GM12878 (cell line): ENCODE measurements around the gene TEF. TPM values are rescaled to one million over a fixed set of nuclear protein-coding genes. Genes with fewer than 3 reads are reported as not detected.

ENCODE experiments used
- ATAC-seq: fragments of 200-7000 bp; cut with Tn5 transposase; 3 replicates; pipeline ENCODE4 v1.9.1; 2020; ENCODE audit warnings: mild to moderate bottlenecking, moderate library complexity
- BruUV-seq: library from RNA; stranded (reverse); fragments of 400-500 nt; replicated peaks from 2 replicates; lab custom pipeline; 2021; lab: Mats Ljungman, UMichigan
- CTCF ChIA-PET: fragments of 300-600 bp; sonication (Branson Sonifier 250); formaldehyde crosslinking; extraction: SDS; loops from one replicate; lab custom pipeline; 2021; ENCODE audit warnings: inconsistent platforms; lab: Yijun Ruan, JAX
- POLR2A ChIA-PET: fragments of 350-600 bp; formaldehyde crosslinking; extraction: SDS; loops from one replicate; lab custom pipeline; 2021; ENCODE audit warnings: inconsistent platforms; lab: Charles Lee
- RAD21 ChIA-PET: fragments of 300-600 bp; sonication (Branson Sonifier 250); formaldehyde crosslinking; loops from one replicate; lab custom pipeline; 2023; ENCODE audit warnings: antibody characterized with exemption; ENCODE audit not compliant: unreplicated experiment; lab: Charles Lee
- SMC1A ChIA-PET: fragments of 300-600 bp; sonication (Branson Sonifier 250); formaldehyde crosslinking; loops from one replicate; lab custom pipeline; 2023; ENCODE audit not compliant: unreplicated experiment, uncharacterized antibody; lab: Charles Lee
- DNase-seq: peaks from one replicate; pipeline ENCODE4 v3.0.0-alpha.2; 2011; ENCODE audit warnings: low read depth, low spot score
- FAIRE-seq: peaks from 3 replicates; lab custom pipeline; 2011; peaks lifted over from hg19 to GRCh38; lab: Jason Lieb, UNC
- H2AFZ ChIP-seq: 2 replicates; pipeline ENCODE4 v1.6.0; 2011; ENCODE audit warnings: low read depth, low read length, control low read depth; ENCODE audit not compliant: control insufficient read depth
- H3K27ac ChIP-seq: 2 replicates; pipeline ENCODE4 v1.5.1; 2011; ENCODE audit warnings: control low read depth; ENCODE audit not compliant: control insufficient read depth, insufficient read depth
- H3K27me3 ChIP-seq, 2 experiments: replicated peaks in 1 of 2; 2 replicates each; pipeline versions ENCODE4 v1.6.0 to v1.6.1; 2011; ENCODE audit warnings: low read length in 1 of 2; ENCODE audit not compliant: control insufficient read depth in 2 of 2, insufficient read depth in 2 of 2
- H3K36me3 ChIP-seq, 2 experiments: 2 replicates each; pipeline ENCODE4 v1.5.1; 2011; ENCODE audit warnings: low read length in 1 of 2; ENCODE audit not compliant: control insufficient read depth in 2 of 2, insufficient read depth in 2 of 2
- H3K4me1 ChIP-seq: 2 replicates; pipeline ENCODE4 v1.6.1; 2011; ENCODE audit warnings: mild to moderate bottlenecking, low read length, moderate library complexity, mixed read lengths; ENCODE audit not compliant: control insufficient read depth, insufficient read depth
- H3K4me2 ChIP-seq: 2 replicates; pipeline ENCODE4 v1.6.0; 2011; ENCODE audit warnings: control low read depth; ENCODE audit not compliant: control insufficient read depth, insufficient read depth
- H3K4me3 ChIP-seq: fragments of 200-600 bp; sonication (generic); 2 replicates; pipeline ENCODE4 v1.5.1; 2016
- H3K79me2 ChIP-seq: 2 replicates; pipeline ENCODE4 v1.6.0; 2011; ENCODE audit warnings: low read length; ENCODE audit not compliant: control insufficient read depth, insufficient read depth
- H3K9ac ChIP-seq: 2 replicates; pipeline ENCODE4 v1.8.0; 2011; ENCODE audit warnings: low read length, control low read depth, mixed read lengths; ENCODE audit not compliant: control insufficient read depth, insufficient read depth
- H3K9me3 ChIP-seq: replicated peaks from 3 replicates; pipeline ENCODE4 v1.5.1; 2011; ENCODE audit warnings: mild to moderate bottlenecking, low read length; ENCODE audit not compliant: control insufficient read depth, insufficient read depth
- H4K20me1 ChIP-seq: 2 replicates; pipeline ENCODE4 v1.6.0; 2011; ENCODE audit not compliant: control insufficient read depth, insufficient read depth
- CBX3 ChIP-seq: fragments of 200-600 bp; sonication (generic); IDR thresholded peaks from 2 replicates; pipeline ENCODE4 v1.6.1; 2016; ENCODE audit warnings: low read depth, borderline replicate concordance
- PML ChIP-seq: IDR thresholded peaks from 2 replicates; pipeline ENCODE4 v1.6.1; 2012; ENCODE audit warnings: low read length, inconsistent platforms
- RB1 ChIP-seq: fragments of 450-650 bp; formaldehyde crosslinking; IDR thresholded peaks from 2 replicates; pipeline ENCODE4 v1.6.1; 2017; ENCODE audit warnings: mild to moderate bottlenecking, borderline replicate concordance
- ZNF207 ChIP-seq: fragments of 450-650 bp; IDR thresholded peaks from 2 replicates; pipeline ENCODE4 v1.6.1; 2014; ENCODE audit warnings: antibody characterized with exemption, mild to moderate bottlenecking, borderline replicate concordance
- WGBS: methylation state at CpG from one replicate; pipeline ENCODE4 v1.1.6; 2016; ENCODE audit warnings: low lambda C conversion rate; ENCODE audit not compliant: insufficient replicate concordance, insufficient coverage; ENCODE audit errors: missing lambda C conversion rate; 5-methylcytosine and 5-hydroxymethylcytosine counted together
- in situ Hi-C: fragments of 300-500 bp; cut with MboI; formaldehyde crosslinking; loops from 9 replicates; pipeline ENCODE4 v1.14.3; 2018; ENCODE audit warnings: mixed read lengths
- intact Hi-C: fragments of 100-400 bp; cut with micrococcal nuclease; formaldehyde crosslinking; loops from one replicate; pipeline ENCODE4 v1.14.2; 2022; ENCODE audit not compliant: unreplicated experiment
- polyA plus RNA-seq, 11 experiments: library from polyadenylated mRNA; depleted of rRNA in 4 of 11; unstranded in 6 of 11; stranded (reverse) in 5 of 11; fragments of >200 nt; fragmentation: Nextera tagmentation in 4 of 11; fragmentation: Illumina TruSeq in 1 of 11; extraction: Ambion mirVana in 4 of 11; extraction: Trizol in 1 of 11; gene quantifications; 1 replicate in 1 of 11; 2 replicates in 10 of 11; pipeline versions ENCODE4 v1.2.1 to v1.2.3, GENCODE V29; 2011 to 2016; ENCODE audit warnings: inconsistent platforms in 2 of 11, missing spikeins in 2 of 11, low read depth in 1 of 11
- total RNA-seq, 4 experiments: library from RNA; depleted of rRNA in 3 of 4; stranded (reverse); fragments of >200 nt in 3 of 4; fragmentation: Illumina TruSeq in 1 of 4; extraction: Trizol in 1 of 4; gene quantifications; 2 replicates each; pipeline versions ENCODE4 v1.2.1 to v1.2.3, GENCODE V29; 2013 to 2021
- TF ChIP-seq, protein P1 (sequence below): IDR thresholded peaks from 2 replicates; pipeline ENCODE4 v1.6.1; 2011; ENCODE audit warnings: borderline replicate concordance, low read depth, mild to moderate bottlenecking, moderate library complexity, low read length; ENCODE audit not compliant: insufficient read depth, poor library complexity, severe bottlenecking
- TF ChIP-seq, protein P2 (sequence below): fragments of 450-650 bp; IDR thresholded peaks from 2 replicates; pipeline ENCODE4 v1.6.1; 2018; ENCODE audit warnings: mild to moderate bottlenecking, low read depth, moderate library complexity; ENCODE audit not compliant: partially characterized antibody

The TEF gene
- total and polyA plus RNA-seq, 10 of the 15 experiments (the other 5 are each of a cell fraction or from before 2014, with no cell fraction given) = 0.23 to 4.9 (median 3.2) TPM

DNA sequence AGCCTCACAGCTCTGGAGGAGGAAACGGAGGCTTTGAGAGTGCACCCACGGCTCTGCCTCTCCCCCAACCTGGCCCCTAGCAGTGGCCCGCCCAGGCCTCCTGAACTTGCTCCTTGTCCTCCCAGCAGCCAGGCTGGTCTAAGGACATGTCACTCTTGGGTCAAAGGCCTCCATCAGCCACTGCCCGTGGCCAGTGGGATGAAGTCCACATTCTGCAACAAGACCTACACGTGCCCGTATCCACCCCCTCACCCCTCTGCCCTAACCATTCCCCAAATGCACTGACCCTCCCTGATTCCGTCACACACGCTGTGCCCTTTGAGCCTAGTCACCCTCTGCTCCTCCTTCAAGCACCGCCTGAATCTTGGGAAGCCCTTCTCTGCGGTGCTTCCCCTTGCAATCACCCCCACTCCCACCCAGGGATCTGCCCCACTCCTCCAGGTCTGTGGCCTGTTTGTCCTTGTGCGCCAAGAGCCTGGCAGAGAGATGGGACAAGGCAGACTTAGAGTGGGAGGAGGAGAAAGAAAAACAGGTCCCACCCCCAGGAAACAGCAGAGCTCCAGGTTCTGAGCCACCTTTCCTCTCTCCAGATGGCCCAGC, 37.5 kb upstream of the TEF start:
- ChIA-PET RAD21 (no interaction called here), SMC1A (interaction anchor here (1.3 kb wide), 1 partner anchor 102 kb away, joined by 3 read pairs; the partner anchor contains the start of gene TOB2), CTCF (no interaction called here), POLR2A (no interaction called here)
- Histone ChIP-seq H2AFZ (no peak overlapping the region), H3K9me3 (no peaks in the 10 kb centered on the region), H4K20me1 (no peaks in the 10 kb centered on the region), H3K4me1 (no peaks in the 10 kb centered on the region), H3K9ac (no peak overlapping the region), H3K79me2 (no peaks in the 10 kb centered on the region), H3K4me2 (no peak overlapping the region), H3K4me3 (no peak overlapping the region), H3K27me3 (no peaks in the 10 kb centered on the region), H3K36me3 (peaks cover 17 to 33% of the 10 kb centered on the region in 2 experiments; a peak in 3 of 4 replicates), H3K27ac (no peak overlapping the region)
- ATAC-seq (no peak), DNase-seq (no peak), FAIRE-seq (no peak)
- WGBS = 94% methylated on average over 11 of the region's 11 CpGs
- in situ Hi-C loops = no loop called here
- no peak for TF ChIP-seq CBX3
- TF ChIP-seq RB1 = no peak
- no peak for TF ChIP-seq ZNF207
- TF ChIP-seq, protein P1, sequence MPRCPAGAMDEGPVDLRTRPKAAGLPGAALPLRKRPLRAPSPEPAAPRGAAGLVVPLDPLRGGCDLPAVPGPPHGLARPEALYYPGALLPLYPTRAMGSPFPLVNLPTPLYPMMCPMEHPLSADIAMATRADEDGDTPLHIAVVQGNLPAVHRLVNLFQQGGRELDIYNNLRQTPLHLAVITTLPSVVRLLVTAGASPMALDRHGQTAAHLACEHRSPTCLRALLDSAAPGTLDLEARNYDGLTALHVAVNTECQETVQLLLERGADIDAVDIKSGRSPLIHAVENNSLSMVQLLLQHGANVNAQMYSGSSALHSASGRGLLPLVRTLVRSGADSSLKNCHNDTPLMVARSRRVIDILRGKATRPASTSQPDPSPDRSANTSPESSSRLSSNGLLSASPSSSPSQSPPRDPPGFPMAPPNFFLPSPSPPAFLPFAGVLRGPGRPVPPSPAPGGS = no peak
- TF ChIP-seq, protein P2, sequence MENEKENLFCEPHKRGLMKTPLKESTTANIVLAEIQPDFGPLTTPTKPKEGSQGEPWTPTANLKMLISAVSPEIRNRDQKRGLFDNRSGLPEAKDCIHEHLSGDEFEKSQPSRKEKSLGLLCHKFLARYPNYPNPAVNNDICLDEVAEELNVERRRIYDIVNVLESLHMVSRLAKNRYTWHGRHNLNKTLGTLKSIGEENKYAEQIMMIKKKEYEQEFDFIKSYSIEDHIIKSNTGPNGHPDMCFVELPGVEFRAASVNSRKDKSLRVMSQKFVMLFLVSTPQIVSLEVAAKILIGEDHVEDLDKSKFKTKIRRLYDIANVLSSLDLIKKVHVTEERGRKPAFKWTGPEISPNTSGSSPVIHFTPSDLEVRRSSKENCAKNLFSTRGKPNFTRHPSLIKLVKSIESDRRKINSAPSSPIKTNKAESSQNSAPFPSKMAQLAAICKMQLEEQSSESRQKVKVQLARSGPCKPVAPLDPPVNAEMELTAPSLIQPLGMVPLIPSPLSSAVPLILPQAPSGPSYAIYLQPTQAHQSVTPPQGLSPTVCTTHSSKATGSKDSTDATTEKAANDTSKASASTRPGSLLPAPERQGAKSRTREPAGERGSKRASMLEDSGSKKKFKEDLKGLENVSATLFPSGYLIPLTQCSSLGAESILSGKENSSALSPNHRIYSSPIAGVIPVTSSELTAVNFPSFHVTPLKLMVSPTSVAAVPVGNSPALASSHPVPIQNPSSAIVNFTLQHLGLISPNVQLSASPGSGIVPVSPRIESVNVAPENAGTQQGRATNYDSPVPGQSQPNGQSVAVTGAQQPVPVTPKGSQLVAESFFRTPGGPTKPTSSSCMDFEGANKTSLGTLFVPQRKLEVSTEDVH = no peak
- TF ChIP-seq PML = no peak
- intact Hi-C loops = no loop called here
- no TSS peak for BruUV-seq
